BLaER1 (cell line): ENCODE measurements around the gene RDH5.

Experiments used
- H3K27ac ChIP-seq: shearing (Covaris generic); formaldehyde crosslinking; 2 replicates; pipeline ENCODE4 v1.8.1; 2022
- H3K27me3 ChIP-seq: shearing (Covaris generic); formaldehyde crosslinking; 2 replicates; pipeline ENCODE4 v1.8.1; 2022
- H3K36me3 ChIP-seq: shearing (Covaris generic); formaldehyde crosslinking; 2 replicates; pipeline ENCODE4 v1.8.1; 2022
- H3K4me1 ChIP-seq: shearing (Covaris generic); formaldehyde crosslinking; 2 replicates; pipeline ENCODE4 v1.8.1; 2022
- H3K4me2 ChIP-seq: shearing (Covaris generic); formaldehyde crosslinking; 2 replicates; pipeline ENCODE4 v1.8.1; 2022
- H3K4me3 ChIP-seq: shearing (Covaris generic); formaldehyde crosslinking; 2 replicates; pipeline ENCODE4 v1.8.1; 2022
- H3K9ac ChIP-seq: shearing (Covaris generic); formaldehyde crosslinking; 2 replicates; pipeline ENCODE4 v1.8.1; 2022
- H3K9me3 ChIP-seq: shearing (Covaris generic); formaldehyde crosslinking; 2 replicates; pipeline ENCODE4 v1.8.1; 2022
- H4K20me1 ChIP-seq: shearing (Covaris generic); formaldehyde crosslinking; 2 replicates; pipeline ENCODE4 v1.8.1; 2022
- Cebpa-rat ChIP-seq: shearing (Covaris generic); IDR thresholded peaks from 2 replicates; pipeline ENCODE4 v1.8.1; 2022

The RDH5 gene

GRCh38 chr12:55695349-55695748, 24.8 kb upstream of the RDH5 start:
- no peak overlapping the region for H3K4me2 ChIP-seq
- H3K4me1 ChIP-seq: no peaks in the 10 kb centered on the region
- H3K27ac ChIP-seq: no peak overlapping the region
- TF ChIP-seq Cebpa-rat: no peak
- no peaks in the 10 kb centered on the region for H3K9me3 ChIP-seq
- no peaks in the 10 kb centered on the region for H3K27me3 ChIP-seq
- no peaks in the 10 kb centered on the region for H3K36me3 ChIP-seq
- no peak overlapping the region for H3K4me3 ChIP-seq
- no peaks in the 10 kb centered on the region for H4K20me1 ChIP-seq
- no peak overlapping the region for H3K9ac ChIP-seq

GRCh38 chr12:55696141-55696540, 24.1 kb upstream of the RDH5 start:
- no peaks in the 10 kb centered on the region for H3K27me3 ChIP-seq
- H3K27ac ChIP-seq: no peak overlapping the region
- no peaks in the 10 kb centered on the region for H3K9me3 ChIP-seq
- no peak overlapping the region for H3K4me3 ChIP-seq
- no peak overlapping the region for H3K9ac ChIP-seq
- H3K4me2 ChIP-seq: no peak overlapping the region
- no peaks in the 10 kb centered on the region for H3K36me3 ChIP-seq
- no peak for TF ChIP-seq Cebpa-rat
- H3K4me1 ChIP-seq: no peaks in the 10 kb centered on the region
- no peaks in the 10 kb centered on the region for H4K20me1 ChIP-seq

- Histone ChIP-seq H3K9me3 (no peaks in the 10 kb centered on the region), H3K27ac (no peak overlapping the region), H3K9ac (no peak overlapping the region), H3K4me1 (no peaks in the 10 kb centered on the region), H3K4me2 (no peak overlapping the region), H3K27me3 (no peaks in the 10 kb centered on the region), H4K20me1 (no peaks in the 10 kb centered on the region), H3K36me3 (no peaks in the 10 kb centered on the region), H3K4me3 (no peak overlapping the region)
- TF ChIP-seq Cebpa-rat: no peak
These were observed 23.3 kb upstream of the RDH5 start for GRCh38 chr12:55696796-55697462.

- no peak for TF ChIP-seq Cebpa-rat
- H3K9ac ChIP-seq: no peak overlapping the region
- no peak overlapping the region for H3K4me3 ChIP-seq
- no peaks in the 10 kb centered on the region for H3K4me1 ChIP-seq
- no peaks in the 10 kb centered on the region for H3K9me3 ChIP-seq
- H3K4me2 ChIP-seq: no peak overlapping the region
- H3K27me3 ChIP-seq: no peaks in the 10 kb centered on the region
- H3K36me3 ChIP-seq: no peaks in the 10 kb centered on the region
- no peaks in the 10 kb centered on the region for H4K20me1 ChIP-seq
- H3K27ac ChIP-seq: no peak overlapping the region
These were observed 22.5 kb upstream of the RDH5 start for GRCh38 chr12:55697686-55698085.

GRCh38 chr12:55698241-55698955, 21.8 kb upstream of the RDH5 start:
- no peaks in the 10 kb centered on the region for H3K4me1 ChIP-seq
- H3K9me3 ChIP-seq: no peaks in the 10 kb centered on the region
- H3K36me3 ChIP-seq: no peaks in the 10 kb centered on the region
- H3K4me2 ChIP-seq: no peak overlapping the region
- no peaks in the 10 kb centered on the region for H3K27me3 ChIP-seq
- TF ChIP-seq Cebpa-rat: no peak
- no peak overlapping the region for H3K9ac ChIP-seq
- no peaks in the 10 kb centered on the region for H4K20me1 ChIP-seq
- no peak overlapping the region for H3K4me3 ChIP-seq
- H3K27ac ChIP-seq: no peak overlapping the region

GRCh38 chr12:55698965-55699364, 21.2 kb upstream of the RDH5 start:
- Histone ChIP-seq H3K9me3 (no peaks in the 10 kb centered on the region), H3K9ac (no peak overlapping the region), H3K27ac (no peak overlapping the region), H3K4me1 (no peaks in the 10 kb centered on the region), H3K36me3 (no peaks in the 10 kb centered on the region), H4K20me1 (no peaks in the 10 kb centered on the region), H3K4me3 (no peak overlapping the region), H3K4me2 (no peak overlapping the region), H3K27me3 (no peaks in the 10 kb centered on the region)
- no peak for TF ChIP-seq Cebpa-rat

- H3K36me3 ChIP-seq: no peaks in the 10 kb centered on the region
- no peak overlapping the region for H3K4me3 ChIP-seq
- H3K4me1 ChIP-seq: no peaks in the 10 kb centered on the region
- no peak for TF ChIP-seq Cebpa-rat
- H3K9ac ChIP-seq: no peak overlapping the region
- H3K27ac ChIP-seq: no peak overlapping the region
- no peak overlapping the region for H3K4me2 ChIP-seq
- H3K27me3 ChIP-seq: no peaks in the 10 kb centered on the region
- H4K20me1 ChIP-seq: no peaks in the 10 kb centered on the region
- no peaks in the 10 kb centered on the region for H3K9me3 ChIP-seq
These were observed 20.6 kb upstream of the RDH5 start for GRCh38 chr12:55699471-55700055.

- no peaks in the 10 kb centered on the region for H3K4me1 ChIP-seq
- no peak overlapping the region for H3K4me3 ChIP-seq
- no peak for TF ChIP-seq Cebpa-rat
- H3K27ac ChIP-seq: no peak overlapping the region
- no peak overlapping the region for H3K4me2 ChIP-seq
- H3K9ac ChIP-seq: no peak overlapping the region
- H3K36me3 ChIP-seq: no peaks in the 10 kb centered on the region
- H4K20me1 ChIP-seq: no peaks in the 10 kb centered on the region
- no peaks in the 10 kb centered on the region for H3K9me3 ChIP-seq
- H3K27me3 ChIP-seq: no peaks in the 10 kb centered on the region
These were observed 19.8 kb upstream of the RDH5 start for GRCh38 chr12:55700255-55701018.

- H3K9me3 ChIP-seq: no peaks in the 10 kb centered on the region
- no peaks in the 10 kb centered on the region for H3K36me3 ChIP-seq
- H3K4me2 ChIP-seq: no peak overlapping the region
- no peak overlapping the region for H3K4me3 ChIP-seq
- H3K4me1 ChIP-seq: peaks cover 17% of the 10 kb centered on the region
- H4K20me1 ChIP-seq: no peaks in the 10 kb centered on the region
- peaks cover 13% of the 10 kb centered on the region for H3K27me3 ChIP-seq
- no peak for TF ChIP-seq Cebpa-rat
- no peak overlapping the region for H3K27ac ChIP-seq
- no peak overlapping the region for H3K9ac ChIP-seq
These were observed 17.3 kb upstream of the RDH5 start for GRCh38 chr12:55702861-55703260.

GRCh38 chr12:55703288-55703687, 16.9 kb upstream of the RDH5 start:
- Histone ChIP-seq H4K20me1 (no peaks in the 10 kb centered on the region), H3K27ac (no peak overlapping the region), H3K36me3 (no peaks in the 10 kb centered on the region), H3K9me3 (no peaks in the 10 kb centered on the region), H3K4me3 (no peak overlapping the region), H3K27me3 (peaks cover 13% of the 10 kb centered on the region), H3K4me2 (no peak overlapping the region), H3K4me1 (peaks cover 21% of the 10 kb centered on the region), H3K9ac (no peak overlapping the region)
- no peak for TF ChIP-seq Cebpa-rat
